HL-60 (cell line): ENCODE measurements around the gene MOAP1.

Source experiments
- CTCF ChIP-seq: IDR thresholded peaks from one replicate; pipeline ENCODE4 v1.5.1; 2011; ENCODE audit warnings: low read length, control low read depth, inconsistent platforms; ENCODE audit not compliant: insufficient read depth
- GABPA ChIP-seq: IDR thresholded peaks from 2 replicates; pipeline ENCODE4 v1.6.1; 2012; ENCODE audit warnings: low read depth
- POLR2AphosphoS5 ChIP-seq: IDR thresholded peaks from 2 replicates; pipeline ENCODE4 v1.6.1; 2012; ENCODE audit warnings: low read depth
- REST ChIP-seq: IDR thresholded peaks from 2 replicates; pipeline ENCODE4 v1.6.1; 2012; ENCODE audit warnings: low read depth; ENCODE audit not compliant: insufficient replicate concordance
- SPI1 ChIP-seq: IDR thresholded peaks from 2 replicates; pipeline ENCODE4 v1.6.1; 2012; ENCODE audit warnings: low read depth, mild to moderate bottlenecking, borderline replicate concordance

- no peak for TF ChIP-seq CTCF
- TF ChIP-seq POLR2AphosphoS5: no peak
- TF ChIP-seq REST: no peak
- no peak for TF ChIP-seq SPI1
- no peak for TF ChIP-seq GABPA
Measured at GRCh38 chr14:93171376-93171775, 13.3 kb downstream of the MOAP1 start.
